Upper lobe of left lung (tissue), 6 donors: ENCODE results near the gene DSCAM. TPM values are rescaled to one million over a fixed set of nuclear protein-coding genes. Genes with fewer than 3 reads are reported as not detected.

Source experiments
- ATAC-seq, 2 donors: fragments of 200-7000 bp; cut with Tn5 transposase; one replicate each; pipeline ENCODE4 v1.9.1; 2022; ENCODE audit warnings: mild to moderate bottlenecking in 2 of 2, moderate library complexity in 2 of 2; ENCODE audit not compliant: low FRiP score in 2 of 2
- DNase-seq, 2 donors: peaks; one replicate each; pipeline ENCODE4 v3.0.0-alpha.2; 2019 to 2020
- H3K27ac ChIP-seq, 4 donors: fragments of 200-600 bp; sonication (generic); one replicate each; pipeline ENCODE4 v1.5.1; 2016 to 2019
- H3K27me3 ChIP-seq, 4 donors: fragments of 200-600 bp; sonication (generic); one replicate each; pipeline ENCODE4 v1.5.1; 2017 to 2019
- H3K36me3 ChIP-seq, 4 donors: fragments of 200-600 bp; sonication (generic); one replicate each; pipeline ENCODE4 v1.5.1; 2016 to 2019
- H3K4me1 ChIP-seq, 4 donors: fragments of 200-600 bp; sonication (generic); one replicate each; pipeline ENCODE4 v1.5.1; 2018 to 2019
- H3K4me3 ChIP-seq, 4 donors: fragments of 200-600 bp; sonication (generic); one replicate each; pipeline ENCODE4 v1.5.1; 2017 to 2019; ENCODE audit warnings: mild to moderate bottlenecking in 2 of 4, moderate library complexity in 1 of 4
- H3K9me3 ChIP-seq, 4 donors: fragments of 200-600 bp; sonication (generic); one replicate each; pipeline ENCODE4 v1.5.1; 2018 to 2019
- CTCF ChIP-seq, 6 experiments: fragments of 450-650 bp in 4 of 6; fragments of 200-600 bp in 2 of 6; sonication (generic) in 2 of 6; IDR thresholded peaks; one replicate each; pipeline ENCODE4 v1.5.1; 2016 to 2019; ENCODE audit warnings: antibody characterized with exemption in 6 of 6
- EP300 ChIP-seq, 4 donors: sonication (generic); formaldehyde crosslinking; IDR thresholded peaks; one replicate each; pipeline ENCODE4 v1.5.1; 2017; ENCODE audit warnings: antibody characterized with exemption in 4 of 4, control low read depth in 2 of 4
- POLR2A ChIP-seq, 4 donors: fragments of 450-650 bp; IDR thresholded peaks; one replicate each; pipeline ENCODE4 v1.5.1; 2016 to 2017; ENCODE audit warnings: antibody characterized with exemption in 4 of 4, mild to moderate bottlenecking in 2 of 4
- POLR2AphosphoS5 ChIP-seq, 2 donors: sonication (generic); formaldehyde crosslinking; IDR thresholded peaks; one replicate each; pipeline ENCODE4 v1.5.1; 2017; ENCODE audit warnings: antibody characterized with exemption in 2 of 2
- WGBS, 2 donors: methylation state at CpG; one replicate each; pipeline ENCODE4 v1.1.5; 2017 to 2018; 5-methylcytosine and 5-hydroxymethylcytosine counted together
- total RNA-seq, 6 donors: library from RNA; depleted of rRNA in 4 of 6; stranded (reverse); fragments of >200 nt in 4 of 6; gene quantifications; one replicate each; pipeline versions ENCODE4 v1.1.0 to v1.2.1, GENCODE V29; 2016 to 2021
- donor health status: DM: no; HTN: no; CAD: no; lungs with moderate emphysema.
- donor health status: DM: no; HTN: yes; CAD: no; lungs with severe emphysema.

The DSCAM gene
- total RNA-seq, 6 donors from 2014 or later: under 0.01 to 0.61 (median 0.26) TPM; not detected in 1

- WGBS, 2 donors: 76 to 79% methylated on average over 5 of the region's 5 CpGs
- Histone ChIP-seq H3K4me3 (no peak overlapping the region), H3K36me3 (no peaks in the 10 kb centered on the region), H3K9me3 (peaks cover 0 to 3% (median 0%) of the 10 kb centered on the region in 4 donors), H3K4me1 (no peaks in the 10 kb centered on the region), H3K27me3 (no peaks in the 10 kb centered on the region), H3K27ac (no peak overlapping the region)
- DNase-seq (no peak), ATAC-seq (no peak)
- TF ChIP-seq POLR2AphosphoS5 (IDR thresholded peaks at IDR 0.05) (no peak), EP300 (IDR thresholded peaks at IDR 0.05) (no peak), POLR2A (IDR thresholded peaks at IDR 0.05) (no peak), CTCF (IDR thresholded peaks at IDR 0.05) (no peak)
Observed at GRCh38 chr21:40683349-40683748, 163.6 kb downstream of the DSCAM start.

- WGBS, 2 donors: 74 to 77% methylated on average over 9 of the region's 9 CpGs
- peaks cover 0 to 3% (median 0%) of the 10 kb centered on the region in 4 donors for H3K9me3 ChIP-seq
- no peaks in the 10 kb centered on the region for H3K36me3 ChIP-seq
- no peaks in the 10 kb centered on the region for H3K4me1 ChIP-seq
- no peak for ATAC-seq
- no peak for TF ChIP-seq EP300 (IDR thresholded peaks at IDR 0.05)
- no peak for TF ChIP-seq POLR2A (IDR thresholded peaks at IDR 0.05)
- TF ChIP-seq POLR2AphosphoS5 (IDR thresholded peaks at IDR 0.05): no peak
- TF ChIP-seq CTCF (IDR thresholded peaks at IDR 0.05): no peak
- no peaks in the 10 kb centered on the region for H3K27me3 ChIP-seq
- peak in 1 of 2 donors; percentile 32 for DNase-seq
- H3K27ac ChIP-seq: no peak overlapping the region
- no peak overlapping the region for H3K4me3 ChIP-seq
Observed at GRCh38 chr21:40681164-40681859, 165.6 kb downstream of the DSCAM start.

- Histone ChIP-seq H3K4me3 (no peak overlapping the region), H3K27me3 (no peaks in the 10 kb centered on the region), H3K9me3 (peaks cover 0 to 3% (median 0%) of the 10 kb centered on the region in 4 donors), H3K36me3 (no peaks in the 10 kb centered on the region), H3K4me1 (no peaks in the 10 kb centered on the region), H3K27ac (no peak overlapping the region)
- DNase-seq: no peak
- 84 to 95% methylated on average over 1 of the region's 1 CpG for WGBS, 2 donors
- ATAC-seq: no peak
- TF ChIP-seq EP300 (IDR thresholded peaks at IDR 0.05): no peak
- no peak for TF ChIP-seq POLR2A (IDR thresholded peaks at IDR 0.05)
- no peak for TF ChIP-seq CTCF (IDR thresholded peaks at IDR 0.05)
- TF ChIP-seq POLR2AphosphoS5 (IDR thresholded peaks at IDR 0.05): no peak
Observed at GRCh38 chr21:40680311-40680710, 166.6 kb downstream of the DSCAM start.

- Histone ChIP-seq H3K9me3 (peaks cover 0 to 3% (median 0%) of the 10 kb centered on the region in 4 donors), H3K4me3 (no peak overlapping the region), H3K4me1 (no peaks in the 10 kb centered on the region), H3K27me3 (no peaks in the 10 kb centered on the region), H3K27ac (no peak overlapping the region), H3K36me3 (no peaks in the 10 kb centered on the region)
- DNase-seq: no peak
- WGBS, 2 donors: 70 to 73% methylated on average over 8 of the region's 8 CpGs
- no peak for TF ChIP-seq CTCF (IDR thresholded peaks at IDR 0.05)
- TF ChIP-seq EP300 (IDR thresholded peaks at IDR 0.05): no peak
- no peak for ATAC-seq
Observed at GRCh38 chr21:40678681-40679284, 168.2 kb downstream of the DSCAM start.

GRCh38 chr21:40675017-40675416, 171.9 kb downstream of the DSCAM start:
- no peak for ATAC-seq

More at GRCh38 chr21:40675017-40675416, 171.9 kb downstream of the DSCAM start:
- Histone ChIP-seq H3K9me3 (no peaks in the 10 kb centered on the region), H3K4me3 (no peak overlapping the region), H3K27me3 (no peaks in the 10 kb centered on the region), H3K27ac (no peak overlapping the region), H3K36me3 (no peaks in the 10 kb centered on the region), H3K4me1 (no peaks in the 10 kb centered on the region)
- DNase-seq: no peak
- TF ChIP-seq POLR2AphosphoS5 (IDR thresholded peaks at IDR 0.05) (no peak), POLR2A (IDR thresholded peaks at IDR 0.05) (no peak), CTCF (IDR thresholded peaks at IDR 0.05) (no peak), EP300 (IDR thresholded peaks at IDR 0.05) (no peak)
- 65 to 83% methylated on average over 8 of the region's 8 CpGs for WGBS, 2 donors
